NCI-H524 (cell line): ENCODE measurements around the gene PRKAG2.

Experiments used
- DNase-seq, 2 experiments: peaks; one replicate each; lab custom pipeline; 2025; lab: John Stamatoyannopoulos, UW

PRKAG2 gene

GRCh38 chr7:151644554-151644953, 232.4 kb downstream of the PRKAG2 start:
- DNase-seq: no peak

- no peak for DNase-seq
Observed at GRCh38 chr7:151642746-151643145, 234.2 kb downstream of the PRKAG2 start.

- no peak for DNase-seq
Observed at GRCh38 chr7:151641587-151641986, 235.3 kb downstream of the PRKAG2 start.

GRCh38 chr7:151637781-151638261, 239.1 kb downstream of the PRKAG2 start:
- no peak for DNase-seq

- no peak for DNase-seq
Observed at GRCh38 chr7:151634643-151635042, 242.3 kb downstream of the PRKAG2 start.

- no peak for DNase-seq
Observed at GRCh38 chr7:151633516-151633812, 243.5 kb downstream of the PRKAG2 start.

- peak in 1 of 2 experiments; percentile 33 for DNase-seq
Observed at GRCh38 chr7:151632750-151633515, 244.0 kb downstream of the PRKAG2 start.

GRCh38 chr7:151631953-151632749, 244.8 kb downstream of the PRKAG2 start:
- DNase-seq: peak; percentile 39 to 71

- peak in 1 of 2 experiments; percentile 31 for DNase-seq
Observed at GRCh38 chr7:151631570-151631952, 245.4 kb downstream of the PRKAG2 start.

- DNase-seq: peak in 1 of 2 experiments; percentile 29
Observed at GRCh38 chr7:151630851-151631569, 245.9 kb downstream of the PRKAG2 start.

- no peak for DNase-seq
Observed at GRCh38 chr7:151630358-151630757, 246.6 kb downstream of the PRKAG2 start.

GRCh38 chr7:151629713-151630272, 247.1 kb downstream of the PRKAG2 start:
- DNase-seq: no peak

- DNase-seq: no peak
Observed at GRCh38 chr7:151628846-151629604, 247.9 kb downstream of the PRKAG2 start.

- peak; percentile 29 to 54 for DNase-seq
Observed at GRCh38 chr7:151626422-151627115, 250.3 kb downstream of the PRKAG2 start.

- DNase-seq: no peak
Observed at GRCh38 chr7:151625606-151626005, 251.3 kb downstream of the PRKAG2 start.

- DNase-seq: no peak
Observed at GRCh38 chr7:151624246-151624928, 252.5 kb downstream of the PRKAG2 start.

- DNase-seq: no peak
Observed at GRCh38 chr7:151623766-151624165, 253.1 kb downstream of the PRKAG2 start.

GRCh38 chr7:151621961-151622360, 255.0 kb downstream of the PRKAG2 start:
- DNase-seq: no peak

- no peak for DNase-seq
Observed at GRCh38 chr7:151616443-151617213, 260.3 kb downstream of the PRKAG2 start.
